Lower leg skin (tissue), 3 donors: Measurements from ENCODE around the gene ANXA10.

Experiments
- CTCF ChIP-seq, 3 donors: fragments of 450-650 bp; IDR thresholded peaks; one replicate each; pipeline ENCODE4 v1.5.1; 2016; ENCODE audit warnings: antibody characterized with exemption in 3 of 3, mild to moderate bottlenecking in 3 of 3, moderate library complexity in 2 of 3
- POLR2A ChIP-seq, 2 donors: fragments of 450-650 bp; IDR thresholded peaks; one replicate each; pipeline ENCODE4 v1.6.1; 2016 to 2017; ENCODE audit warnings: antibody characterized with exemption in 2 of 2, mild to moderate bottlenecking in 1 of 2, moderate library complexity in 1 of 2

DNA sequence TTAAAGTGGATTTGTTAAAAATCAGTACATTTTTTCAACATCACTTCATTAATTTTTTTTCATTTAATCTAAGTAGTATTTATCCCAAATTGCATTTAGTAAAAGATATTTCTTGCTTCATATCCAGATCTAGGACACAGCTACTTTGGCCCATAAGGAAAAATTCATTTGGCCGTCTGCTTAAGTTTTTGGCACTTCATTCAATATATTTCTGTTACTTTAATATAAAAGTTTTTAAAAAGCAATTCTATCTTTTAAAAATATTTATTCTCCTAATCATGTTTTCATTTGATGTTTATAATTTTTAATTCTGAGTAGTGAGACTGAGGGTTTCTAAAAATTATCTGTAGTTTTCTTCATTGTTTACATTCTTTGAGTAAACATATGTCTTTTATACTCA lies 28.5 kb downstream of the ANXA10 start:
- no peak for TF ChIP-seq CTCF (IDR thresholded peaks at IDR 0.05)
- no peak for TF ChIP-seq POLR2A (IDR thresholded peaks at IDR 0.05)
